ENCODE measurements around the gene CSMD2. TPM values are rescaled to one million over a fixed set of nuclear protein-coding genes. Genes with fewer than 3 reads are reported as not detected.

CSMD2 gene
- total and polyA plus RNA-seq, 2 experiments from 2014 or later, result 5.3 to 16.6 TPM

- peaks cover 64% of the 10 kb centered on the region for H3K36me3 Mint-ChIP-seq (ENCODE audit: low read depth)
- H4K20me1 ChIP-seq (replicated peaks; ENCODE audit: insufficient read depth), result peaks cover 3% of the 10 kb centered on the region
- 0 out of 2 replicates have a peak, but pooled peaks cover 9% of the 10 kb centered on the region for H3K36me3 ChIP-seq (ENCODE audit: insufficient read depth)
- peaks cover 16% of the 10 kb centered on the region for H3K4me1 ChIP-seq (ENCODE audit: insufficient read depth)
- no peak overlapping the region for H3K4me2 ChIP-seq
- no peak overlapping the region for H3K4me3 ChIP-seq
- H3F3A ChIP-seq (replicated peaks; ENCODE audit: low read depth), result no peaks in the 10 kb centered on the region
- ATAC-seq (no peak), DNase-seq (ENCODE audit: low spot score) (no peak)
- H3K9me3 Mint-ChIP-seq, result peaks cover 30% of the 10 kb centered on the region
- no peak overlapping the region for H3K4me3 Mint-ChIP-seq
- peaks cover 8% of the 10 kb centered on the region for H3K27me3 Mint-ChIP-seq (ENCODE audit: insufficient read depth, low read depth, poor library complexity)
- peaks cover 32% of the 10 kb centered on the region for H3K4me1 Mint-ChIP-seq
- TF ChIP-seq NANOG (IDR thresholded peaks at IDR 0.05; ENCODE audit: borderline replicate concordance) (no peak), CREB1 (CRISPR knock-in tag; IDR thresholded peaks at IDR 0.05; ENCODE audit: low read depth) (no peak), STAT1 (IDR thresholded peaks at IDR 0.05; ENCODE audit: unreplicated experiment) (no peak), REST (IDR thresholded peaks at IDR 0.05; ENCODE audit: unreplicated experiment) (no peak), EZH2 (IDR thresholded peaks at IDR 0.05; ENCODE audit: low read depth, unreplicated experiment) (no peak), ZNF331 (CRISPR knock-in tag; IDR thresholded peaks at IDR 0.05; ENCODE audit: low read depth) (no peak), ETS1 (IDR thresholded peaks at IDR 0.05) (no peak), EZH2phosphoT487 (IDR thresholded peaks at IDR 0.05; ENCODE audit: unreplicated experiment) (no peak), POLR2AphosphoS5 (IDR thresholded peaks at IDR 0.05; ENCODE audit: low read depth) (no peak), CTCF (conservative IDR thresholded peaks at IDR 0.05; ENCODE audit: low read depth in 2 of 2) (no peak), ZNF114 (CRISPR knock-in tag; IDR thresholded peaks at IDR 0.05) (no peak), ZNF462 (CRISPR knock-in tag; IDR thresholded peaks at IDR 0.05) (no peak), JUNB (IDR thresholded peaks at IDR 0.05; ENCODE audit: unreplicated experiment) (no peak)
- no peaks in the 10 kb centered on the region; the same call in 1 of the 2 replicates for H3K9me2 ChIP-seq (ENCODE audit: insufficient read depth)
- no peaks in the 10 kb centered on the region for H3K27me3 ChIP-seq (ENCODE audit: insufficient read depth)
- no peak overlapping the region for H3K27ac ChIP-seq (ENCODE audit: low read depth)
- H3K27ac Mint-ChIP-seq, result no peak overlapping the region
- no peak overlapping the region for H2AFZ ChIP-seq
- H3K79me2 ChIP-seq (replicated peaks; ENCODE audit: insufficient read depth), result peaks cover 54% of the 10 kb centered on the region
Measured at GRCh38 chr1:34070201-34070836, 94.7 kb downstream of the CSMD2 start.
